Measurements from ENCODE around the gene PITPNC1. TPM values are rescaled to one million over a fixed set of nuclear protein-coding genes. Genes with fewer than 3 reads are reported as not detected.

PITPNC1 gene
- total RNA-seq, 1 experiment from 2014 or later: 37.5 TPM

DNA sequence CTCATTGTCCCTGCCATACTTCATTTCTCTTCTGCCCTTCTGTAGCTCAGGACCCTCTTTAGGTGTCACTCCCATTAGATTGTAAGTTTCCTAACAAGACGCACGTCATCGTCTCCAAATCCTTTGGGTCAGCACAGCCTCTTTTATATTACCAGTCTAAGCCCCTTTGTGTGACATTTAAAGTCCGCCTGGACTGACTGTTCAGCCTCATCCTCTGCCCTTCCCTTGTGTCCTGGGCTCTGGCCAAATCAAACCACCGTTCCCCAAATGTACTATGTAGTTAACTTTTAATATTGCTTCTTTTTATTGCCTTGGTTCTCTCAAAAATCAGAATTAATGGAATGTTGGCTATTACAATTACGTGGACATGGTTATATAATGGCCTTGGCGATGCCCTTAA, 38.2 kb downstream of the PITPNC1 start:
- Histone ChIP-seq H2BK120ac (ENCODE audit: low read depth, low read length, poor library complexity, severe bottlenecking) (no peak overlapping the region), H4K5ac (ENCODE audit: insufficient read length, low read depth, low read length) (no peak overlapping the region), H2BK15ac (ENCODE audit: low read depth, low read length) (no peak overlapping the region), H3K9ac (ENCODE audit: extremely low read depth, insufficient read length, low read length) (no peak overlapping the region), H2BK20ac (ENCODE audit: low read depth, low read length, poor library complexity, severe bottlenecking) (no peak overlapping the region), H3K9me3 (ENCODE audit: control insufficient read depth, low read depth, low read length) (no peaks in the 10 kb centered on the region), H3T11ph (ENCODE audit: low read length) (no peak overlapping the region), H2AK5ac (ENCODE audit: insufficient read length, low read length) (no peak overlapping the region), H3K4ac (ENCODE audit: low read depth, low read length) (no peak overlapping the region), H3K14ac (ENCODE audit: insufficient read depth, low read length) (no peak overlapping the region), H4K8ac (replicated peaks; ENCODE audit: insufficient read length, low read depth, low read length) (no peak overlapping the region), H3K4me2 (ENCODE audit: insufficient read depth, insufficient read length, low read length) (no peak overlapping the region), H4K20me1 (ENCODE audit: control insufficient read depth, insufficient read depth, insufficient read length) (no peaks in the 10 kb centered on the region), H2BK5ac (ENCODE audit: insufficient read length, low read length) (no peak overlapping the region), H3K4me1 (ENCODE audit: insufficient read depth, low read length) (no peaks in the 10 kb centered on the region), H3K79me1 (ENCODE audit: insufficient read depth, low read depth, low read length, poor library complexity, severe bottlenecking) (peaks cover 17% of the 10 kb centered on the region), H3K27me3 (ENCODE audit: insufficient read depth, low read length) (no peaks in the 10 kb centered on the region), H4K91ac (ENCODE audit: insufficient read length, low read depth, low read length) (no peak overlapping the region), H3K27ac (ENCODE audit: insufficient read length, low read depth, low read length) (no peak overlapping the region), H3K79me2 (ENCODE audit: insufficient read depth, low read length) (peaks cover 6% of the 10 kb centered on the region; the same call in 1 of the 2 replicates), H2BK12ac (ENCODE audit: insufficient read length, low read depth, low read length) (no peak overlapping the region), H3K23me2 (ENCODE audit: insufficient read length, low read depth, low read length, poor library complexity, severe bottlenecking) (no peaks in the 10 kb centered on the region), H3K23ac (ENCODE audit: insufficient read length, low read depth, low read length) (no peak overlapping the region), H2AFZ (ENCODE audit: low read length) (no peak overlapping the region), H3K56ac (ENCODE audit: insufficient read length, low read depth, low read length) (no peak overlapping the region), H3K18ac (ENCODE audit: insufficient read length, low read depth, low read length) (no peak overlapping the region)
- TF ChIP-seq, protein P1, sequence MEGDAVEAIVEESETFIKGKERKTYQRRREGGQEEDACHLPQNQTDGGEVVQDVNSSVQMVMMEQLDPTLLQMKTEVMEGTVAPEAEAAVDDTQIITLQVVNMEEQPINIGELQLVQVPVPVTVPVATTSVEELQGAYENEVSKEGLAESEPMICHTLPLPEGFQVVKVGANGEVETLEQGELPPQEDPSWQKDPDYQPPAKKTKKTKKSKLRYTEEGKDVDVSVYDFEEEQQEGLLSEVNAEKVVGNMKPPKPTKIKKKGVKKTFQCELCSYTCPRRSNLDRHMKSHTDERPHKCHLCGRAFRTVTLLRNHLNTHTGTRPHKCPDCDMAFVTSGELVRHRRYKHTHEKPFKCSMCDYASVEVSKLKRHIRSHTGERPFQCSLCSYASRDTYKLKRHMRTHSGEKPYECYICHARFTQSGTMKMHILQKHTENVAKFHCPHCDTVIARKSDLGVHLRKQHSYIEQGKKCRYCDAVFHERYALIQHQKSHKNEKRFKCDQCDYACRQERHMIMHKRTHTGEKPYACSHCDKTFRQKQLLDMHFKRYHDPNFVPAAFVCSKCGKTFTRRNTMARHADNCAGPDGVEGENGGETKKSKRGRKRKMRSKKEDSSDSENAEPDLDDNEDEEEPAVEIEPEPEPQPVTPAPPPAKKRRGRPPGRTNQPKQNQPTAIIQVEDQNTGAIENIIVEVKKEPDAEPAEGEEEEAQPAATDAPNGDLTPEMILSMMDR (conservative IDR thresholded peaks at IDR 0.05): no peak
- no CpG with 5 or more reads among the region's 7 CpGs for WGBS (ENCODE audit: extremely low coverage, insufficient read length, low lambda C conversion rate)
- H3K27ac Mint-ChIP-seq: peak overlapping the region in 1 of 3 experiments; percentile 0; a peak in 3 of 7 replicates
- H3K27me3 Mint-ChIP-seq (ENCODE audit: low read depth): no peaks in the 10 kb centered on the region
- peaks cover 5 to 16% (median 10%) of the 10 kb centered on the region in 3 experiments; a peak in 6 of 7 replicates for H3K36me3 Mint-ChIP-seq (ENCODE audit: insufficient read depth in 1 of 3, low read depth in 3 of 3)
- DNase-seq: no peak
- no peak overlapping the region for H3K4me3 Mint-ChIP-seq
- H3K4me1 Mint-ChIP-seq: peaks cover 4 to 11% of the 10 kb centered on the region in 2 experiments; a peak in 2 of 4 replicates
- H3K9me3 Mint-ChIP-seq: peaks cover 2 to 10% of the 10 kb centered on the region in 2 experiments; a peak in 2 of 5 replicates

All from H9 (cell line).